Suprapubic skin (tissue), 4 donors: Measurements from ENCODE around the gene DNLZ. TPM values are rescaled to one million over a fixed set of nuclear protein-coding genes. Genes with fewer than 3 reads are reported as not detected.

Experiments used
- DNase-seq, 2 donors: peaks; one replicate each; pipeline ENCODE4 v3.0.0-alpha.2; 2019; ENCODE audit warnings: low spot score in 2 of 2
- H3K27ac ChIP-seq: fragments of 200-600 bp; sonication (generic); one replicate; pipeline ENCODE4 v1.5.1; 2019
- H3K27me3 ChIP-seq: fragments of 200-600 bp; sonication (generic); one replicate; pipeline ENCODE4 v1.5.1; 2019
- H3K36me3 ChIP-seq: fragments of 200-600 bp; sonication (generic); one replicate; pipeline ENCODE4 v1.5.1; 2019
- H3K4me1 ChIP-seq: fragments of 200-600 bp; sonication (generic); one replicate; pipeline ENCODE4 v1.5.1; 2019
- H3K4me3 ChIP-seq: fragments of 200-600 bp; sonication (generic); one replicate; pipeline ENCODE4 v1.5.1; 2019; ENCODE audit warnings: mild to moderate bottlenecking
- H3K9me3 ChIP-seq: fragments of 200-600 bp; sonication (generic); one replicate; pipeline ENCODE4 v1.5.1; 2019
- CTCF ChIP-seq, 2 donors: fragments of 200-600 bp in 1 of 2; fragments of 450-650 bp in 1 of 2; sonication (generic) in 1 of 2; IDR thresholded peaks; one replicate each; pipeline ENCODE4 v1.5.1; 2016 to 2019; ENCODE audit warnings: antibody characterized with exemption in 2 of 2, mild to moderate bottlenecking in 1 of 2, moderate library complexity in 1 of 2
- EP300 ChIP-seq: sonication (generic); formaldehyde crosslinking; IDR thresholded peaks from one replicate; pipeline ENCODE4 v1.6.1; 2017; ENCODE audit warnings: antibody characterized with exemption
- POLR2A ChIP-seq, 2 donors: fragments of 450-650 bp; IDR thresholded peaks; one replicate each; pipeline ENCODE4 v1.6.1; 2017; ENCODE audit warnings: antibody characterized with exemption in 2 of 2, mild to moderate bottlenecking in 2 of 2, moderate library complexity in 2 of 2
- POLR2AphosphoS5 ChIP-seq, 3 donors: sonication (generic); formaldehyde crosslinking; IDR thresholded peaks; one replicate each; pipeline ENCODE4 v1.6.1; 2017; ENCODE audit warnings: antibody characterized with exemption in 3 of 3
- WGBS: methylation state at CpG from one replicate; pipeline ENCODE4 v1.1.5; 2018; 5-methylcytosine and 5-hydroxymethylcytosine counted together
- total RNA-seq, 4 donors: library from RNA; depleted of rRNA; stranded (reverse); fragments of >200 nt; gene quantifications; one replicate each; pipeline ENCODE4 v1.1.0, GENCODE V29; 2016

The DNLZ gene
- total RNA-seq, 4 donors from 2014 or later = 11.3 to 46.4 (median 37.9) TPM

DNA sequence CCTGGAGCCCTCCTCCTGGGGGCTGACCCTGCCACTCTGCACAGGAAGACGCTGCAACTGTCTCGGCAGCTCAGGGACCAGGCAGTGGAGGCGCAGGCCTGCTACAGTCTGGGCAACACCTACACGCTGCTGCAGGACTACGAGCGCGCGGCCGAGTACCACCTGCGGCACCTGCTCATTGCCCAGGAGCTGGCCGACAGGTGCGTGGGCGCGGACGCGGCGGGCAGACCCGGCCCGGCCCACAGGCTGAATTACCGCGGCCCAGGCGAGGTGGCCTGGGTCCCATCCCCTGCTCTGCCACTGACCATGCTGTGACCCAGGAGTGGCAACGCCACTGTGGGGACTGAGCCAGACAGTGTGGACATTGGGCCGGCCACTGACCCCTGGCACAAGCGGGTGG is 25.0 kb downstream of the DNLZ start:
- no CpG with 5 or more reads among the region's 25 CpGs for WGBS
- H3K27me3 ChIP-seq = no peaks in the 10 kb centered on the region
- no peak for DNase-seq
- no peak overlapping the region for H3K4me3 ChIP-seq
- H3K36me3 ChIP-seq = peaks cover 34% of the 10 kb centered on the region
- H3K9me3 ChIP-seq = no peaks in the 10 kb centered on the region
- no peak overlapping the region for H3K27ac ChIP-seq
- TF ChIP-seq CTCF (IDR thresholded peaks at IDR 0.05) (no peak), EP300 (no peak), POLR2A (IDR thresholded peaks at IDR 0.05) (no peak), POLR2AphosphoS5 (IDR thresholded peaks at IDR 0.05) (no peak)
- peaks cover 22% of the 10 kb centered on the region for H3K4me1 ChIP-seq

GRCh38 chr9:136337416-136338395 is 25.8 kb downstream of the DNLZ start:
- Histone ChIP-seq H3K4me1 (peaks cover 14% of the 10 kb centered on the region), H3K4me3 (no peak overlapping the region), H3K27ac (no peak overlapping the region), H3K36me3 (peaks cover 34% of the 10 kb centered on the region), H3K9me3 (no peaks in the 10 kb centered on the region), H3K27me3 (no peaks in the 10 kb centered on the region)
- no peak for TF ChIP-seq POLR2A (IDR thresholded peaks at IDR 0.05)
- TF ChIP-seq CTCF (IDR thresholded peaks at IDR 0.05) = no peak
- TF ChIP-seq POLR2AphosphoS5 (IDR thresholded peaks at IDR 0.05) = no peak
- TF ChIP-seq EP300 = no peak
- DNase-seq = no peak
- 100% methylated on average over 3 of the region's 43 CpGs for WGBS

DNA sequence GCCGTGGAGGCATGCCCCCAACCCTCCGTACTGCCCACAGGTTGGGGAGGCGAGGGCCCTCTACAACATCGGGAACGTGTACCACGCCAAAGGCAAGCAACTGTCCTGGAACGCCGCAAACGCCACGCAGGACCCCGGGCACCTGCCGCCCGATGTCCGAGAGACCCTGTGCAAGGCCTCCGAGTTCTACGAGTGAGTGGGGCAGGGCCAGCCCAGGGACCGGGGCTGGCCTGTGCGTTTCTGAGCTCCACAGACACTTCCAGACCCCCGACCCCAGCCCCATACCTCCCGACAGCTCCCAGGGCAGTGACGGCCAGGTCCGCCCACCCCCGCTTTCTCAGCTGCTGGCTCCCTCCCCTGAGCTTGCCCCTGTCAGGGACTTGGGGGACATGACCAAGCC is 26.7 kb downstream of the DNLZ start:
- peaks cover 34% of the 10 kb centered on the region for H3K36me3 ChIP-seq
- DNase-seq = no peak
- no peaks in the 10 kb centered on the region for H3K27me3 ChIP-seq
- H3K27ac ChIP-seq = no peak overlapping the region
- H3K4me1 ChIP-seq = peaks cover 6% of the 10 kb centered on the region
- H3K4me3 ChIP-seq = no peak overlapping the region
- 93% methylated on average over 12 of the region's 23 CpGs for WGBS
- H3K9me3 ChIP-seq = no peaks in the 10 kb centered on the region
- no peak for TF ChIP-seq EP300
- TF ChIP-seq CTCF (IDR thresholded peaks at IDR 0.05) = no peak
- TF ChIP-seq POLR2AphosphoS5 (IDR thresholded peaks at IDR 0.05) = no peak
- no peak for TF ChIP-seq POLR2A (IDR thresholded peaks at IDR 0.05)

GRCh38 chr9:136336156-136336870 is 27.2 kb downstream of the DNLZ start:
- no peak for DNase-seq
- WGBS = 92% methylated on average over 16 of the region's 30 CpGs
- TF ChIP-seq POLR2AphosphoS5 (IDR thresholded peaks at IDR 0.05) (no peak), EP300 (no peak), CTCF (IDR thresholded peaks at IDR 0.05) (no peak)
- peaks cover 34% of the 10 kb centered on the region for H3K36me3 ChIP-seq
- no peaks in the 10 kb centered on the region for H3K9me3 ChIP-seq
- H3K4me3 ChIP-seq = no peak overlapping the region
- no peaks in the 10 kb centered on the region for H3K27me3 ChIP-seq
- peaks cover 4% of the 10 kb centered on the region for H3K4me1 ChIP-seq
- H3K27ac ChIP-seq = no peak overlapping the region
